Fibroblast of the aortic adventitia (primary cell): Measurements from ENCODE around the gene LIN28B. TPM values are rescaled to one million over a fixed set of nuclear protein-coding genes. Genes with fewer than 3 reads are reported as not detected.
"Not testable (repeated sequence)": the region's sequence is repeated elsewhere in the genome, so short reads cannot be mapped to it uniquely, and the experiment has no call there.

Experiments
- DNase-seq: peaks from one replicate; pipeline ENCODE4 v3.0.0-alpha.2; 2010; ENCODE audit warnings: low read depth
- H3K4me3 ChIP-seq: 2 replicates; pipeline ENCODE4 v1.5.1; 2011; ENCODE audit warnings: low read depth, mild to moderate bottlenecking, control low read depth, low read length, moderate library complexity
- total RNA-seq: library from RNA; depleted of rRNA; stranded (reverse); fragments of >200 nt; gene quantifications from 2 replicates; pipeline ENCODE4 v1.2.3, GENCODE V29; 2012; ENCODE audit warnings: low replicate concordance
- TF ChIP-seq, protein P1 (sequence below): IDR thresholded peaks from 2 replicates; pipeline ENCODE4 v1.5.1; 2011; ENCODE audit warnings: mild to moderate bottlenecking, low read length, control low read depth, inconsistent platforms; ENCODE audit not compliant: insufficient read depth

LIN28B gene
- total RNA-seq, 1 donor, result not detected

DNA sequence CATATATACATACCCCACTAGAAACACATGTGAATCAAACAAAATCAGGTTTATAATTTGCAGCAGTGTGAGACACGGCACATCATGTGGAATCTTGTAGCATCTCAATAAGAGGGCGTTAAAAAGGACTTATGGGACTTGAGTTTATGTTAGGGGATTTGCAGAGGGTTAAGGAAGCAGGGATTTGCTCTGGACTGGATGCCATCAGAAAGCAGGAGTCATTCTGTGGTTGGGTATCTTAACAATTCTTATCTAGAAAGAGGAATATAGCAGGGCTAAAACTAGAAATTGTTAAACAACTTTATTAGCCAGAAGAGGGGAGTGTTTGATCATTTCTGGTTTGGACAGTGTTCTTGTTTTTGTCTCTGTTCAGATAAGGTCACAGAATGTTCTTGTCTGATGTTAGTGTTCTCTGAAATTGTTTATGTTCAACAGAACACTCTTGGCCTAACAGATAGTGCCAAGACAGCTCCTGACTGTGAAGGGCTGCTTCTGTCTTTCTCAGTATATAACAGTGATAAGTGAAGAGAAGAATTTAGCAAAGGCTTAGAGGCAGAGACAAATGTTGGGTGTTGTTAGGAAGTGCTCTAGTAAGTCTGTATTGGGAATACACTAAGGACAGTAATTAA, 39.2 kb downstream of the LIN28B start:
- TF ChIP-seq, protein P1, sequence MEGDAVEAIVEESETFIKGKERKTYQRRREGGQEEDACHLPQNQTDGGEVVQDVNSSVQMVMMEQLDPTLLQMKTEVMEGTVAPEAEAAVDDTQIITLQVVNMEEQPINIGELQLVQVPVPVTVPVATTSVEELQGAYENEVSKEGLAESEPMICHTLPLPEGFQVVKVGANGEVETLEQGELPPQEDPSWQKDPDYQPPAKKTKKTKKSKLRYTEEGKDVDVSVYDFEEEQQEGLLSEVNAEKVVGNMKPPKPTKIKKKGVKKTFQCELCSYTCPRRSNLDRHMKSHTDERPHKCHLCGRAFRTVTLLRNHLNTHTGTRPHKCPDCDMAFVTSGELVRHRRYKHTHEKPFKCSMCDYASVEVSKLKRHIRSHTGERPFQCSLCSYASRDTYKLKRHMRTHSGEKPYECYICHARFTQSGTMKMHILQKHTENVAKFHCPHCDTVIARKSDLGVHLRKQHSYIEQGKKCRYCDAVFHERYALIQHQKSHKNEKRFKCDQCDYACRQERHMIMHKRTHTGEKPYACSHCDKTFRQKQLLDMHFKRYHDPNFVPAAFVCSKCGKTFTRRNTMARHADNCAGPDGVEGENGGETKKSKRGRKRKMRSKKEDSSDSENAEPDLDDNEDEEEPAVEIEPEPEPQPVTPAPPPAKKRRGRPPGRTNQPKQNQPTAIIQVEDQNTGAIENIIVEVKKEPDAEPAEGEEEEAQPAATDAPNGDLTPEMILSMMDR, result no peak
- DNase-seq, result peak; percentile 53
- no peak overlapping the region for H3K4me3 ChIP-seq

DNA sequence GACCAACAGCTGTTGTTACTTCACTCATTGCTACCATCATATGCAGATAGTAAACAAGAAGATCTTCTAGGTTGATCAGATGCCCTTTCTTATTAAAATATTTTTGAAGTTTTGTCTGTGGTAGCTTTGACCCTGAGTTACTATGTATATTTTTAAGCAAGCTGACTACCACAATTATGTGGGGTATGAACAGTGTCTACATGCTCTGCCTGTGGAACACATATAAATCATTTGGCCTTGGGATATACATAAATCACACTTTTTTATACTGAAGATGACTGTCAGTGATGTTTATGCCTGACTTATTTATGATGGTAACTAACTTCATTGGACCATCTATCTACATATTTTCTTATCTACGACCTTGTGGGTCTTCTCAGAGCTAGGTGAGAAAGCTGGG, 44.2 kb downstream of the LIN28B start:
- TF ChIP-seq, protein P1, result no peak
- no peak overlapping the region for H3K4me3 ChIP-seq
- DNase-seq, result no peak

DNA sequence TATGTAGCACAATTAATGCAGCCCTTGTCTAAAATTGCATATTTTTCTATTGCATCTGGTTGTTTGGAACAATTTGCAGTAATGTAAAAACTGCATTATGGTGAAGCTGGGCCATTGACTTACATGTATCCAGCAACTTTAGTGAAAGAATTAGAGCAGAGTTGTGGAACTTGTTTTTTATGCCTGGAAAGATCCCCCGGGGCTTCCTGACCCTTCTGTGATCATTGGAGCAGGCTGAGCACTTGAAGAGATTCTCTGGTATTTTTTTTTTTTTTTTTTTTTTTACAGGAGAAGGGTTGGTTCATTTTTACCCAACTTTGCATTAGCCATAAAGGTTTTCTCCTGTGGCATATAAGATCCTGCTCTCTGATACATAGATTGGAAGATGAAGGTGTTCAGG, 45.0 kb downstream of the LIN28B start:
- DNase-seq, result no peak
- no peak overlapping the region for H3K4me3 ChIP-seq
- TF ChIP-seq, protein P1, result no peak

DNA sequence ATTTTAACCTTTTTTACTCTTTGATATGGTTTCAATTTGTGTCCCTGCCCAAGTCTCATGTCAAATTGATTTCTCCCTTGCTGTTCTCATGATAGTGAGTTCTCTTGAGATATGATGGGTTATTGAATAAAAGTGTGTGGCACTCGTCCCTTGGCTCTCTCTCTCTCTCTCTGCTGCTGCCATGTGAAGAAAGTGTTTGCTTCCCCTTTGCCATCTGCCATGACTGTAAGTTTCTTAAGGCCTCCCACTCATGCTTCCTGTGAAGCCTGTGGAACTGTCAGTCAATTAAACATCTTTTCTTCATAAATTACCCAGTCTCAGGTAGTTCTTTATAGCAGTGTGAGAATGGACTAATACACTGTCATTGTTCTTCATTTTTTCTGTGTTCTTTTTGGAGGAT, 48.5 kb downstream of the LIN28B start:
- H3K4me3 ChIP-seq, result no peak overlapping the region
- no peak for DNase-seq
- TF ChIP-seq, protein P1, result no peak

DNA sequence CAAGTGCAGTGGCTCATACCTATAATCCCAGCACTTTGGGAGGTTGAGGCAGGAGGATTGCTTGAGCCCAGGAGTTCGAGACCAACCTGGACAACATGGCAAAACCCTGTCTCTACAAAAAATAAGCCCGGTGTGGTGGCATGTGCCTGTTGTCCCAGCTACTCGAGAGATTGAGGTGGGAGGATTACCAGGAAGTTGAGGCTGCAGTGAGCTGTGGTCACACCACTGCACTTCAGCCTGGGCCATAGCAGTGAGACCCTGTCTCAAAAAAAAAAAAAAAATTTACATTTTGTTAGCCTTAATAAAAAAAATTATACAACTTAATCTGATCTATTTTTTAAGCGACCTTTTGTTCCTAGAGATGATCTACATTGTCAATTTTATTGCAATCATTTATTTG, 56.6 kb downstream of the LIN28B start:
- DNase-seq, result not testable (repeated sequence)

DNA sequence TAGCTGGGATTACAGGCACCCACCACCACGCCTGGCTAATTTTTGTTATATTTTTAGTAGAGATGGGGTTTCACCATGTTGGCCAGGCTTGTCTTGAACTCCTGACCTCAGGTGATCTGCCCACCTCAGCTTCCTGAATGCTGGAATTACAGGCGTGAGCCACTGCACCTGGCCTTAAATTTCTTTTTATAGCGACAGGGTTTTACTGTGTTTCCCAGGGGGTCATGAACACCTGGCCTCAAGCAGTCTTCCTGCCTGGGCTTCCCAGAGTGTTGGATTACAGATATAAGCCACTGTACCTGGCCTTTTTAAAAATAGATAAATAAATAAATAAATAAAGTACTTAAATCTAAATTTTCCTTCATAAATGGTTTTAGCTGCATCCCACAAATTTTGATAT, 57.5 kb downstream of the LIN28B start:
- TF ChIP-seq, protein P1, result no peak
- no peak overlapping the region for H3K4me3 ChIP-seq
- DNase-seq, result no peak

More for the DNA sequence above, 56.6 kb downstream of the LIN28B start:
- H3K4me3 ChIP-seq, result not testable (repeated sequence)

DNA sequence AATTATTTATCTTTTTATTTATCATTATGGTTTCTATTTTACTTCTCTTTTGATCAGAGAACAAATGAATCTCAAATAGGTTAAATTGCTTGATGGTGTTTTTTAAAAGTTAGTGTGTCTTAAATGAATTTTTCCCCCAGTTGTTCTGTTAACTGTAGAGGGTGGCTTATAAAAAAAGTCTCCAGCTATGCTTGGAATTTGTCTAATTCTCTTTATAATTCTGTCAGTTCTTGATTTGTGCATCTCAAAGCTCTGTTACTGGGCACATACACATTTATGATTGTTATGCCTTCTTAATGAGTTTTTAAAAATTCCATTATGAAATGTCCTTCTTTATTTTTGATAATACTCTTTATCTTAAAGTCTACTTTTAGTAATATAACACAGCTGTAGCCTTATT, 58.0 kb downstream of the LIN28B start:
- TF ChIP-seq, protein P1, result no peak
- no peak for DNase-seq
- H3K4me3 ChIP-seq, result no peak overlapping the region
